GM23248 (cell line): ENCODE data around the gene ABHD16A. TPM values are rescaled to one million over a fixed set of nuclear protein-coding genes. Genes with fewer than 3 reads are reported as not detected.
A peak's percentile ranks its signal among the peaks of the same experiment; 100 is the strongest.

Source experiments
- DNase-seq: peaks from one replicate; pipeline ENCODE4 v3.0.0-alpha.2; 2015
- H2AFZ ChIP-seq: fragments of 200-600 bp; sonication (generic); 2 replicates; pipeline ENCODE4 v1.6.1; 2016; ENCODE audit warnings: antibody characterized with exemption
- H3F3A ChIP-seq: fragments of 200-600 bp; sonication (generic); 2 replicates; pipeline ENCODE4 v1.6.1; 2016; ENCODE audit warnings: mild to moderate bottlenecking, antibody characterized with exemption, mixed run types; ENCODE audit not compliant: insufficient read depth
- H3K27ac ChIP-seq: fragments of 200-600 bp; sonication (generic); 2 replicates; pipeline ENCODE4 v1.5.1; 2016; ENCODE audit warnings: mild to moderate bottlenecking
- H3K27me3 ChIP-seq: fragments of 200-600 bp; sonication (generic); replicated peaks from 2 replicates; pipeline ENCODE4 v1.6.1; 2016; ENCODE audit warnings: mild to moderate bottlenecking; ENCODE audit not compliant: insufficient read depth
- H3K36me3 ChIP-seq: fragments of 200-600 bp; sonication (generic); 2 replicates; pipeline ENCODE4 v1.6.1; 2016; ENCODE audit warnings: low read depth, mild to moderate bottlenecking
- H3K4me1 ChIP-seq: fragments of 200-600 bp; sonication (generic); 2 replicates; pipeline ENCODE4 v1.6.1; 2016; ENCODE audit warnings: mild to moderate bottlenecking; ENCODE audit not compliant: insufficient read depth
- H3K4me2 ChIP-seq: fragments of 200-600 bp; sonication (generic); one replicate; pipeline ENCODE4 v1.6.1; 2016; ENCODE audit warnings: mild to moderate bottlenecking; ENCODE audit not compliant: unreplicated experiment
- H3K4me3 ChIP-seq: fragments of 200-600 bp; sonication (generic); 2 replicates; pipeline ENCODE4 v1.5.1; 2016; ENCODE audit warnings: mild to moderate bottlenecking
- H3K79me2 ChIP-seq: fragments of 200-600 bp; sonication (generic); 2 replicates; pipeline ENCODE4 v1.6.1; 2016; ENCODE audit warnings: mild to moderate bottlenecking; ENCODE audit not compliant: insufficient read depth
- H3K9ac ChIP-seq: fragments of 200-600 bp; sonication (generic); 2 replicates; pipeline ENCODE4 v1.6.1; 2016; ENCODE audit warnings: mild to moderate bottlenecking
- H3K9me2 ChIP-seq: fragments of 200-600 bp; sonication (generic); 2 replicates; pipeline ENCODE4 v1.6.1; 2016; ENCODE audit warnings: mixed run types, mild to moderate bottlenecking, moderate library complexity; ENCODE audit not compliant: insufficient read depth
- H3K9me3 ChIP-seq: fragments of 200-600 bp; sonication (generic); one replicate; pipeline ENCODE4 v1.6.1; 2017; ENCODE audit warnings: low read depth
- H4K20me1 ChIP-seq: fragments of 200-600 bp; sonication (generic); 2 replicates; pipeline ENCODE4 v1.6.0; 2016; ENCODE audit not compliant: insufficient read depth
- EZH2 ChIP-seq: fragments of 200-600 bp; sonication (generic); IDR thresholded peaks from 2 replicates; pipeline ENCODE4 v1.6.1; 2018; ENCODE audit warnings: antibody characterized with exemption, mild to moderate bottlenecking; ENCODE audit not compliant: insufficient read depth, poor library complexity, severe bottlenecking
- EZH2phosphoT487 ChIP-seq: fragments of 200-600 bp; sonication (generic); IDR thresholded peaks from 2 replicates; pipeline ENCODE4 v1.6.1; 2018; ENCODE audit warnings: antibody characterized with exemption, moderate library complexity, mild to moderate bottlenecking, low read depth; ENCODE audit not compliant: insufficient read depth
- WGBS, 2 experiments: methylation state at CpG; one replicate each; pipeline ENCODE4 v1.1.6; 2015 to 2017; ENCODE audit warnings: low lambda C conversion rate in 2 of 2, low coverage in 1 of 2; ENCODE audit errors: missing lambda C conversion rate in 2 of 2; 5-methylcytosine and 5-hydroxymethylcytosine counted together
- in situ Hi-C: fragments of 300-500 bp; cut with MboI; formaldehyde crosslinking; loops from 2 replicates; pipeline ENCODE4 v1.15.0; 2020
- polyA plus RNA-seq: library from polyadenylated mRNA; unstranded; fragments of >200 nt; fragmentation: Nextera tagmentation; extraction: Ambion mirVana; gene quantifications from 2 replicates; pipeline ENCODE4 v1.2.1, GENCODE V29; 2016
- total RNA-seq: library from RNA; depleted of rRNA; stranded (reverse); fragments of >200 nt; shearing (Covaris generic); gene quantifications from 2 replicates; pipeline ENCODE4 v1.2.3, GENCODE V29; 2014

Gene ABHD16A
- total and polyA plus RNA-seq, 2 experiments from 2014 or later, result 48.0 to 54.0 TPM

GRCh38 chr6:31658983-31659648, 44.0 kb downstream of the ABHD16A start:
- no peak for DNase-seq
- H3K79me2 ChIP-seq, result peaks cover 97% of the 10 kb centered on the region
- H3K9me3 ChIP-seq, result no peaks in the 10 kb centered on the region
- H2AFZ ChIP-seq, result no peak overlapping the region
- peak overlapping the region; percentile 97 for H3K4me2 ChIP-seq
- WGBS, 2 experiments, result 88 to 96% methylated on average over 10 to 13 of the region's 13 CpGs
- no peaks in the 10 kb centered on the region for H3K27me3 ChIP-seq
- H3K4me1 ChIP-seq, result peaks cover 24% of the 10 kb centered on the region
- TF ChIP-seq EZH2phosphoT487, result no peak
- TF ChIP-seq EZH2, result no peak
- no peaks in the 10 kb centered on the region for H3K36me3 ChIP-seq
- H3K9me2 ChIP-seq, result no peaks in the 10 kb centered on the region
- H3K9ac ChIP-seq, result peak overlapping the region; percentile 88; the same call in 1 of the 2 replicates
- H3K27ac ChIP-seq, result no peak overlapping the region
- H3F3A ChIP-seq, result peaks cover 21% of the 10 kb centered on the region
- no peaks in the 10 kb centered on the region for H4K20me1 ChIP-seq
- peak overlapping the region; percentile 91 for H3K4me3 ChIP-seq
- in situ Hi-C loops, result no loop called here

- H3K4me3 ChIP-seq, result peak overlapping the region; percentile 91; the same call in 1 of the 2 replicates
- 68 to 69% methylated on average over 4 of the region's 4 CpGs for WGBS, 2 experiments
- in situ Hi-C loops, result no loop called here
- no peak for TF ChIP-seq EZH2phosphoT487
- no peak for TF ChIP-seq EZH2
- H3K27ac ChIP-seq, result no peak overlapping the region
- H3K9me3 ChIP-seq, result no peaks in the 10 kb centered on the region
- H3K36me3 ChIP-seq, result no peaks in the 10 kb centered on the region
- H3K79me2 ChIP-seq, result peaks cover 97% of the 10 kb centered on the region
- 0 out of 2 replicates have a peak overlapping the region, but pooled peaks have one; percentile 12 for H3K9ac ChIP-seq
- H3K9me2 ChIP-seq, result no peaks in the 10 kb centered on the region
- H4K20me1 ChIP-seq, result no peaks in the 10 kb centered on the region
- DNase-seq, result no peak
- no peak overlapping the region for H3K4me2 ChIP-seq
- H2AFZ ChIP-seq, result no peak overlapping the region
- H3F3A ChIP-seq, result peaks cover 20% of the 10 kb centered on the region
- H3K4me1 ChIP-seq, result peaks cover 23% of the 10 kb centered on the region
- H3K27me3 ChIP-seq, result no peaks in the 10 kb centered on the region
Measured at GRCh38 chr6:31658158-31658688, 44.9 kb downstream of the ABHD16A start.

- Histone ChIP-seq H3K27ac (no peak overlapping the region), H3K9me2 (no peaks in the 10 kb centered on the region), H3K27me3 (no peaks in the 10 kb centered on the region), H3F3A (peaks cover 20% of the 10 kb centered on the region), H3K9me3 (no peaks in the 10 kb centered on the region), H3K9ac (no peak overlapping the region), H4K20me1 (no peaks in the 10 kb centered on the region), H2AFZ (no peak overlapping the region), H3K36me3 (no peaks in the 10 kb centered on the region), H3K4me3 (0 out of 2 replicates have a peak overlapping the region, but pooled peaks have one; percentile 12), H3K79me2 (peaks cover 92% of the 10 kb centered on the region), H3K4me2 (no peak overlapping the region), H3K4me1 (peaks cover 21% of the 10 kb centered on the region)
- TF ChIP-seq EZH2 (no peak), EZH2phosphoT487 (no peak)
- in situ Hi-C loops, result no loop called here
- 54 to 63% methylated on average over 6 of the region's 6 CpGs for WGBS, 2 experiments
- peak; percentile 44 for DNase-seq
Measured at GRCh38 chr6:31657406-31658157, 45.5 kb downstream of the ABHD16A start.

- H4K20me1 ChIP-seq, result no peaks in the 10 kb centered on the region
- H3K27ac ChIP-seq, result no peak within 1 kb of the TSS
- peaks cover 8% of the 10 kb centered on the region for H3F3A ChIP-seq
- no peak within 1 kb of the TSS for H3K9ac ChIP-seq
- H3K79me2 ChIP-seq, result peaks cover 87% of the 10 kb centered on the region
- H3K4me3 ChIP-seq, result no peak within 1 kb of the TSS
- H3K9me3 ChIP-seq, result no peaks in the 10 kb centered on the region
- H3K4me1 ChIP-seq, result peaks cover 25% of the 10 kb centered on the region
- no peaks in the 10 kb centered on the region for H3K36me3 ChIP-seq
- 89 to 90% methylated on average over 8 of the region's 8 CpGs for WGBS, 2 experiments
- H2AFZ ChIP-seq, result no peak within 1 kb of the TSS
- H3K9me2 ChIP-seq, result no peaks in the 10 kb centered on the region
- no peak for TF ChIP-seq EZH2
- no peak for TF ChIP-seq EZH2phosphoT487
- DNase-seq, result no peak
- in situ Hi-C loops, result no loop called here
- no peak within 1 kb of the TSS for H3K4me2 ChIP-seq
- no peaks in the 10 kb centered on the region for H3K27me3 ChIP-seq
Measured at GRCh38 chr6:31655349-31656237, 47.5 kb downstream of the ABHD16A start, which contains the start of gene APOM. TSS of gene APOM (plus strand) at chr6:31655894. CDS start at chr6:31655967, 73 bp downstream.
